HG03045 (cell line): ENCODE data around the gene APBA2.
"Not testable (repeated sequence)": the region's sequence is repeated elsewhere in the genome, so short reads cannot be mapped to it uniquely, and the experiment has no call there.

Experiments
- ATAC-seq: cut with Tn5 transposase; IDR thresholded peaks from one replicate; pipeline ENCODE4 v1.9.1; 2021; ENCODE audit warnings: mild to moderate bottlenecking, moderate library complexity; ENCODE audit not compliant: unreplicated experiment

APBA2 gene

GRCh38 chr15:29031502-29032228 lies 145.9 kb downstream of the APBA2 start:
- ATAC-seq, result no peak

- no peak for ATAC-seq
Observed at GRCh38 chr15:29032229-29032625, 146.5 kb downstream of the APBA2 start.

GRCh38 chr15:29032751-29033150 lies 147.0 kb downstream of the APBA2 start:
- ATAC-seq, result no peak

GRCh38 chr15:29034151-29034550 lies 148.4 kb downstream of the APBA2 start:
- no peak for ATAC-seq

GRCh38 chr15:29034593-29035335 lies 149.0 kb downstream of the APBA2 start:
- no peak for ATAC-seq

- ATAC-seq, result no peak
Observed at GRCh38 chr15:29035336-29036285, 149.8 kb downstream of the APBA2 start.

GRCh38 chr15:29037997-29038705 lies 152.4 kb downstream of the APBA2 start:
- no peak for ATAC-seq

GRCh38 chr15:29039466-29040369 lies 153.9 kb downstream of the APBA2 start:
- ATAC-seq, result no peak

- no peak for ATAC-seq
Observed at GRCh38 chr15:29040370-29040751, 154.6 kb downstream of the APBA2 start.

GRCh38 chr15:29043736-29044502 lies 158.1 kb downstream of the APBA2 start:
- no peak for ATAC-seq

- ATAC-seq, result no peak
Observed at GRCh38 chr15:29044503-29044901, 158.7 kb downstream of the APBA2 start.

- not testable (repeated sequence) for ATAC-seq
Observed at GRCh38 chr15:29045161-29045560, 159.4 kb downstream of the APBA2 start.

GRCh38 chr15:29045717-29046116 lies 159.9 kb downstream of the APBA2 start:
- no peak for ATAC-seq

GRCh38 chr15:29046281-29046810 lies 160.6 kb downstream of the APBA2 start:
- no peak for ATAC-seq

- no peak for ATAC-seq
Observed at GRCh38 chr15:29046977-29047376, 161.2 kb downstream of the APBA2 start.

GRCh38 chr15:29048011-29048410 lies 162.2 kb downstream of the APBA2 start:
- ATAC-seq, result no peak

- ATAC-seq, result no peak
Observed at GRCh38 chr15:29050870-29051269, 165.1 kb downstream of the APBA2 start.

- ATAC-seq, result no peak
Observed at GRCh38 chr15:29051422-29051821, 165.6 kb downstream of the APBA2 start.

- no peak for ATAC-seq
Observed at GRCh38 chr15:29053006-29053405, 167.2 kb downstream of the APBA2 start.
